GM18526 (cell line): ENCODE results near the gene ASGR1.

ENCODE experiments used
- POLR2A ChIP-seq: IDR thresholded peaks from 3 replicates; pipeline ENCODE4 v1.6.1; 2011; ENCODE audit not compliant: insufficient read length; ENCODE audit errors: extremely low read depth

ASGR1 gene

DNA sequence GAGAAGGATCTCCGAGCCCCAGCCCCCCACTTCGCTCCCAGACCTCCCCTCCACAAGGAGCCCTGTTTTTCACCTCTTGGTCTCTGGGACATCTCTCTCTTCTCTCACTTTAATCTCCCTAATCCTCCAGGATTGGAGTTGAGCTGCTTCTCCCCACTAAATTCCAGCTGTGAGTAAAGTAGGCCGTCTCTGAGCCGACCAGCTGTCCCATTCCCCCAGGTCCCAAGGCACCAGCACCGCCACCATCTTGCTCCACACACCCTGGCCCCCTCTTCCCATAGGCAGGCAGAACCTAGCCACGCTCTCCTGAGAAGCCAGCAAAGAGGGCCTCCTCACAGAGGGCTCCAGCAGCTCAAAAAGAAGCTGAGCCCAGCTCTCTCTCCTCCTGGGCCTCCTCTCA is 39.6 kb upstream of the ASGR1 start:
- TF ChIP-seq POLR2A, result no peak

- no peak for TF ChIP-seq POLR2A
Measured at GRCh38 chr17:7218166-7218565, 39.0 kb upstream of the ASGR1 start.

- no peak for TF ChIP-seq POLR2A
Measured at GRCh38 chr17:7217113-7217987, 38.2 kb upstream of the ASGR1 start.

DNA sequence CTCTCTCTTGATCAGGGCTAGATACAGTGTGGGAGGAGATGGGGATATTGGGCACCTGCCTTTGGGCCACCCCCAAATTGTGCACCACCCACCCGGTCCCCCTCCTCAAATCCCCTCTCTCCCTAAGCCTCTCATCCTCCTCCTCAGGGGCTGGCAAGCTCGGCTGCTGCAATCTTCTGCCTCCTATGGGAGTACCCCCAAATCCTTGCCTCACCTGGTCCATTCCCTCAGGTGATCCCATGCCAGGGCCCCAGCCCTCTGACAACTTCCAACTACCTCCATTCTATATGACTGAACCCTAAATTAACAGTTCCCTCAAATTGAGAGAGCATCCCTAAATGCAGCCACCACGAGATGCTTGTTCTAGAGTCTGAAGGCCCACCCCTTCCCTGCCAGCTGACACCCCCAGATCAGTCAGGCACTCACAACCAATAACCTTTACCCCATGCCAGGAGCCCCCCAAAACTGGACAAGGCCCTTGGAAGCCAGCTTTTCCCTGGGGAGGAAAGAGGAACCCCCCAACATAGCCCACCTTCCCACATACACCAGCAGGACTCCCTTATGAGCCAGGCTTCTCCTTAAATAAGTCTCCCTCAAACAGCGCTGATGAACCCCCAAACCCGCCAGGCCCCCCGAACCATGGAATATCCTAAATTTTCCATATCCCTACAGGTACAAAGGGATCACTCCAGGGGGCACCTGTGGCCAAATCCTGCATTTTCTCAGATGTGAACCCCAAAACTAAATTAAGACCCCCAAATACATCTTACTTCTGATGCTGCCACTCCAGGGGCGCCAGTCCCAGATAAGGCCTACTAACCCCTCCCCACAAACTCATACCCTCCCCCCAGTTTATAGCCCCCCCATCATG is 37.3 kb upstream of the ASGR1 start:
- TF ChIP-seq POLR2A, result no peak

DNA sequence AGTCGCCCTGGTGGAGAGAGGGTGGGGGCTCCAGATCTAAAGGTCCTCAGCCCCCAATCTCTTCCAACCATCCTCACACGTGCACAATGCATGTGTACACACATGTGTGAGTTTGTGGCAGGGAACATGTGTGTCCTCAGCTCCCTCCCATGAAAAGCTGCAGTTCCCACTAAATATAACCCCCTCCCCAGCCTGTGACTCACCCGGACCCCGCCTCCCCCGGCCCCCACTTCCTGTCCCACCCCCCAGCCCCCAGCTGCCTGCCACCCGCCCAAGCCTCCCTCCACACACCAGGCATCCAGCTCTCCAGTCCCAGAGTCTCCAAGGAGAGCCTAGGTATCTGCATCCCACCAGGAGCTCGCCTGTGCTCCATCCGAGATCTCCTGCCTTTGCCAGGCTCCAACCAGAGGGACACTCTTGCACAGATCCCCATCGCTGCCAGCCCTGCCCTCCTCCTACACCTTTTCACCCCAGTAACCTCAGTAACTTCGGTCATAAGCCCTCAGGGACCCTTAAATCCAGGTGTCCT is 36.5 kb upstream of the ASGR1 start:
- TF ChIP-seq POLR2A, result no peak

DNA sequence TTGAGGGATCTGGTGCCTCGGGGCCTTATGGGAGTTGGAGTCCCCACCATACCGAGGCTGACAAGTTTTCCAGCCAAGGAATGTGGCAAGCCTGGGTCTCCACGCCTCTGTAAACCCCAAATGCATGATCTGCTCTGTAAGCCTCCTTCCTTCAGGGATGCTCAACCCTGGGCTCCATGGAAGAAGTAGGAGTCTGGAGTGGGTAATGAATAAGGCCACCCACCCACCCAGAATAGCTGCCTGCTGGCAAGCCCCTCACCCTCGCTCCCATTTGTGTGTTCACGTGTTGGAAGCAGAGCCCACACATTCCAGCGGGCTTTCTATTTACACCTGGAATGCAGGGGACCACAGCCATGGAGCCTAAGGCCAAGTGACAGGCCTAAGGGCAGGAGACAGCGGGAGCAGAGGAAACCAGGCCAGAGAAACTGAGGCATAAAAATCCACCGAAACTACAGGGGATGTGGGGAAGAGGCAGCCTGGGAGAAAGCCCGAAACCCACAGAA is 36.0 kb upstream of the ASGR1 start:
- no peak for TF ChIP-seq POLR2A

DNA sequence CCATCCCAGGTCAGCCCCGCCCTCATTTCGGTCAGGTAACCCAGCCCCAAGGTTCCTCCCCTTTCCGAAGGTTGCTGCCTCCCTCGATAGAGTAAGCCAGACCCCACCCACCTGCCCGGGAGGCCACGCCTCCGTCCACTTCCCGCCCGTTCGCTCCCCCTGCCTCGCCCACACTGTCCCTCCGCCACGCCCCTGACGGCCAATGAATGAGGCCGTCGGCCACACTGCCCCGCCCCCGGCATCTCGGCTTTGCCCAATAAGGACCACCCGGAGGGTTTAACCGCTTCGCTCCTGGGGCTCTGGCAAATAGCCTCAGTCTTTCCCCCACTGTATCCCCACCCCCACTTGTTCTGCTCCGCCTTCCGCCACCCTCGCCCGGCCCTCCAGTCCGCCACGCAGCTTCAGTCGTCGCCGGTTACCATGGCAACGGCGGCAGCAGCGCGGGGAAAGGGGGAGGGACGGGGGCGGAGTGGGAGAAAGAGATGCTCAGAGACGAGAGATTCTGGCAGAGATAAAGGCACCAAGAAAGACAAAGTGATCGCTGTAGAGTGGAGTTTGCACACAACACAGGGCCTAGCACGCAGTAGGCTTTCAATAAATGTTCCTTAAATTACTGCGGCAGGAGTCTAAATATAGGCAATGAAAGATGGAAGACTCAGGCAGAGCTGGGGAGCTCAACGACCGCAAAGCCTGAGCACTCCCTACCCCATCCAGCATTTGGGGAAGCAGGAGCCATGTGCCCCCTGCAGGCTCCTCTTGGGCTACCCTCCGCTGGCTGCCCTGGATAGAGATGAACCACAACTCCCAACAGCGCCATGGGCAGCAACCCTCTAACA is 35.3 kb upstream of the ASGR1 start:
- TF ChIP-seq POLR2A, result no peak

DNA sequence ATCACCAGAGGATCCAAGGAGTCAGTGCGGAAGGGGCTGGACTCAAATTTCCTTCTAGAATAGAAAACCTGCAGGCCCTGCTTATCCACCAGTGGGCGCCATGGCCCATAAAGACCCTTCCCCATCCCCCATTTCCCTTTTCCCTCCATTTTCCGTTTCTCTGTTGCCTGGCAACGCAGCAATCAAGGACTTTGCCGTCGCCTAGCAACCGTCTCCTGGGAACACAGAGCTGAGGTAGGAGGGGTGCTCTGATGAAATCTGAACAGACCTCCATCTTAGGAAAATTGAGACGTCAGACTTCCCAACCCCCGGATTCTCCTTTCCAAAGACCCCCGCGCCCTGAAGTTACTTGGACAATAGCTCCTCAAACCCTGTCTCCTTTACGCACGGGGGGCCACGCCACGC is 34.7 kb upstream of the ASGR1 start:
- TF ChIP-seq POLR2A, result no peak

DNA sequence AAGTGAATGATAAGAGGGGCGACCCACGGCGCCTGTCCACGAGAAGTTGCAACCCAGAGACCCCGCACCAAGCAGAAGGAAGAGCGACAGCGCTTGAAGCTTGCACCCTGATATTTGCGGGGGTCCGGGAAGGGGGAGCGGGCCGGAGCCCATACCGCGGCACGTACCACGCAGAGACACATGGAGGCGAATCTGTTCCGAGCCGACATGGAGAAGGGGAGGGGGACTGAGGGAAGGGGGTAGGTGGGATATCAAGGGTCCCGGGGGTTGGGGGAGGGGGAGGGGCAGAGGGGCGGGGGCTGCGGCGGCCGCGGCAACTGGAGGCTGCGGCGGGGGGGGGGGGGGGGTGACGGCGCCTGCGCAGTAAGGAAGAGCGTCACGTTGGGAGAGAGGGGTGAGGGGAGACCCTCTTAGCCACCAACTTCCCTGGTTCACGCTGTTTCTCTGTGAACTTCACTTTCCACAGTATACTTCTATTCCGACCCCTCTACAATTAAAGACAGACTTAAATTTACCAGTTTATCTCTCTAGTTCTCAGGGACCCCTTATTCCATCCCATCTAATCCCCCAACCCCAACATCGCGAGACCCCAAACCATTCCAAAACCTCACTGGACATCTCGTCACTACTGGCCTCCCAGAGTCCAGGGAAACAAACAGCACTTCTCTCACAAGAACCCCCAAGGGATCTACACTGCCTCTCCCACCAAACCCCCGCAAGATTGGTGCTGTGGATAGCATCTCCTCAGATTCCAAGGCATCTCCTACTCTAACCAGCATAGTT is 32.5 kb upstream of the ASGR1 start:
- no peak for TF ChIP-seq POLR2A

GRCh38 chr17:7208754-7209460 is 29.7 kb upstream of the ASGR1 start:
- no peak for TF ChIP-seq POLR2A

GRCh38 chr17:7208027-7208571 is 28.9 kb upstream of the ASGR1 start:
- TF ChIP-seq POLR2A, result no peak

GRCh38 chr17:7207120-7208001 is 28.2 kb upstream of the ASGR1 start:
- TF ChIP-seq POLR2A, result no peak
